Measurements from ENCODE around the gene MRPL14. TPM values are rescaled to one million over a fixed set of nuclear protein-coding genes. Genes with fewer than 3 reads are reported as not detected.

Gene MRPL14
- total RNA-seq, 1 donor from 2014 or later = 65.5 TPM

DNA sequence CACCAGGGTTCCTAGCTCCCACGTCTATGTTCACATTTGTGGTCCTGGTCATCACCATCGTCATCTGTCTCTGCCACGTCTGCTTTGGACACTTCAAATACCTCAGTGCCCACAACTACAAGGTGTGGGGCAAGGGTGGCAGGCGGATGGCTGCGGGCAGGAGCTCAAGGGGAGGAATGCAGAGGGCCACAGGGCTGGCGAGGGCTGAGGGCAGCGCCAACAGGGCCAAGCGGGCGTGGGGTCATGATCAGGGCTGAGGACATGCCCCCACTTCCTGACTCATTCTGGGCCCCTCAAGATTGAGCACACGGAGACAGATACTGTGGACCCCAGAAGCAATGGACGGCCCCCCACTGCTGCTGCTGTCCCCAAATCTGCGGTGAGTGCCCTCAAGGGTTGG, 26.8 kb upstream of the MRPL14 start:
- Mint-ChIP-seq H3K4me3 (no peak overlapping the region), H3K4me1 (peaks cover 4% of the 10 kb centered on the region), H3K27me3 (ENCODE audit: low read depth) (no peaks in the 10 kb centered on the region), H3K27ac (ENCODE audit: unreplicated experiment) (no peak overlapping the region), H3K9me3 (no peaks in the 10 kb centered on the region), H3K36me3 (ENCODE audit: low read depth) (peaks cover 6% of the 10 kb centered on the region)
- TF ChIP-seq, protein P1, sequence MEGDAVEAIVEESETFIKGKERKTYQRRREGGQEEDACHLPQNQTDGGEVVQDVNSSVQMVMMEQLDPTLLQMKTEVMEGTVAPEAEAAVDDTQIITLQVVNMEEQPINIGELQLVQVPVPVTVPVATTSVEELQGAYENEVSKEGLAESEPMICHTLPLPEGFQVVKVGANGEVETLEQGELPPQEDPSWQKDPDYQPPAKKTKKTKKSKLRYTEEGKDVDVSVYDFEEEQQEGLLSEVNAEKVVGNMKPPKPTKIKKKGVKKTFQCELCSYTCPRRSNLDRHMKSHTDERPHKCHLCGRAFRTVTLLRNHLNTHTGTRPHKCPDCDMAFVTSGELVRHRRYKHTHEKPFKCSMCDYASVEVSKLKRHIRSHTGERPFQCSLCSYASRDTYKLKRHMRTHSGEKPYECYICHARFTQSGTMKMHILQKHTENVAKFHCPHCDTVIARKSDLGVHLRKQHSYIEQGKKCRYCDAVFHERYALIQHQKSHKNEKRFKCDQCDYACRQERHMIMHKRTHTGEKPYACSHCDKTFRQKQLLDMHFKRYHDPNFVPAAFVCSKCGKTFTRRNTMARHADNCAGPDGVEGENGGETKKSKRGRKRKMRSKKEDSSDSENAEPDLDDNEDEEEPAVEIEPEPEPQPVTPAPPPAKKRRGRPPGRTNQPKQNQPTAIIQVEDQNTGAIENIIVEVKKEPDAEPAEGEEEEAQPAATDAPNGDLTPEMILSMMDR (conservative IDR thresholded peaks at IDR 0.05) = no peak
- no peak for DNase-seq (ENCODE audit: low read depth, low spot score)

DNA sequence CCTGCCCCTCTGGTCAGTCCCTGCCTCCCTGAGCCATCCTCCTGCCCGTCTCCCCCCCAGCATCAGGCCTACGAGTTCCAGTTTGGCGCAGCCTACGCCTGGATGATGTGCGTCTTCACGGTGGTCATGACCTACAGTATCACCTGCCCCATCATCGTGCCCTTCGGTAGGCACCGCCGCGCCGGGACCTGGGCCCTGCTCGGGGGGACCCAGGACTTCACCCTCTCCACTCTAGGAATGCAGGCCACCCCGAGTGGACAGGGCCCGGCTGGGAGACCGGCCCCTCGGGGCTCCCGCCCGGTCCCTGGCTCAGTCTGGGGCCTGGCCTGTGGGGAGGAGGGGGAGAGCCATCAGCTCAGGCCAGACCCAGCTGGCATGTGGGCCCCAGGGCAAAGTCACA, 25.3 kb upstream of the MRPL14 start:
- Mint-ChIP-seq H3K27ac (ENCODE audit: unreplicated experiment) (no peak overlapping the region), H3K4me3 (no peak overlapping the region), H3K9me3 (no peaks in the 10 kb centered on the region), H3K4me1 (peaks cover 4% of the 10 kb centered on the region), H3K27me3 (ENCODE audit: low read depth) (no peaks in the 10 kb centered on the region), H3K36me3 (ENCODE audit: low read depth) (peaks cover 10% of the 10 kb centered on the region)
- no peak for DNase-seq (ENCODE audit: low read depth, low spot score)
- TF ChIP-seq, protein P1 (conservative IDR thresholded peaks at IDR 0.05) = no peak

DNA sequence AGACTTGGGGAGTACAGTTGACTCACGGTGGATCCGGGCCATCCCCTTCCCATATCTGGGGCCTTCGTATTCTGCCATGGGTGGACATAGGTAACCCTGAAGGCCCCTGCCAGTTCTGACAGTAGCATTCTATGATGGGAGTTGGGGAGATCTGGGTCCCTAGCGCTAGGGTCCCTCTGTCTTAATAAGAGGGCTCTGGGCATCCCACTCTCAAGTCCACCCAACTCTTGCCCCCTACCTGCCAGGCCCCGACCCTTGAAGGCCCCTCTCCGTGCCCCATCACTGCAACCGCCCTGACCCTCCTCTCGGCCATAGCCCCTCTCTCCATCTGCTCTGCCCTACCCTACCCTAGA, 24.8 kb upstream of the MRPL14 start:
- DNase-seq (ENCODE audit: low read depth, low spot score) = no peak
- Mint-ChIP-seq H3K27me3 (ENCODE audit: low read depth) (no peaks in the 10 kb centered on the region), H3K27ac (ENCODE audit: unreplicated experiment) (no peak overlapping the region), H3K36me3 (ENCODE audit: low read depth) (peaks cover 10% of the 10 kb centered on the region), H3K4me3 (no peak overlapping the region), H3K9me3 (no peaks in the 10 kb centered on the region), H3K4me1 (peaks cover 4% of the 10 kb centered on the region)
- TF ChIP-seq, protein P1 (conservative IDR thresholded peaks at IDR 0.05) = peak; percentile 17

DNA sequence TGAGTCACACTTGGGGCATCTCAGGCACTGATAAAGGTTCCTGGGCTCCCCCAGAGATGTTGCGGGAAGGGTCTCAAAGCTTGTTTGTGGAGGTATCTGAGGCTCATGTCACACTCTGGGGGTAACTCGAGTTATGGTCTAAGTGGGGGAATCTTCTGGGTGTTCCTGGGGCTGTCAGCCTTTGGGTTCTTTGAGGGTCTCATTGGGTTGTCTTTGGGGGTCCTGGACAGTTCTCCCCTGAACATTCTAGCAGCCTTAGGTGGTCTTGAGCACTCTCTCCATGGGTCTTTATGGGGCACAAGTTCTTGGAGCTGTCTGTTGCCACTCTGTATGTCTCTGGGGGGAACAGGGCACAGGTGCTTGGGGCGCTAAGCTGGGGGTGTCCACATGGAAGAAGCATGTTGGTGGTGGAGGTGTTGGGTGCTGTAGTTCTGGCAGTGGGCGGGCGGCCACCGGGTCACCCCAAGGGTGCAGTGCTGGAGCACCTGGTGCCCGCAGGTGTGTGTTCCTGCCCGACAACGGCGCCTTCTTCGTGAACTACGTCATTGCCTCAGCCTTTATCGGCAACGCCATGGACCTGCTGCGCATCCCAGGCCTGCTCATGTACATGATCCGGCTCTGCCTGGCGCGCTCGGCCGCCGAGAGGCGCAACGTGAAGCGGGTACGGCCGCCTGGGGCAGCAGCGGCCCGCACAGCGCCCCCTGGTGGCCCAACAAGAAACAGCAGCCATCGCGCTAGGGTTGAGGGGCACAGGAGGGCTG, 24.3 kb upstream of the MRPL14 start:
- Mint-ChIP-seq H3K9me3 (no peaks in the 10 kb centered on the region), H3K36me3 (ENCODE audit: low read depth) (peaks cover 10% of the 10 kb centered on the region), H3K27ac (ENCODE audit: unreplicated experiment) (no peak overlapping the region), H3K4me3 (no peak overlapping the region), H3K4me1 (peaks cover 4% of the 10 kb centered on the region), H3K27me3 (ENCODE audit: low read depth) (no peaks in the 10 kb centered on the region)
- DNase-seq (ENCODE audit: low read depth, low spot score) = peak; percentile 83
- TF ChIP-seq, protein P1 (conservative IDR thresholded peaks at IDR 0.05) = peak; percentile 99

DNA sequence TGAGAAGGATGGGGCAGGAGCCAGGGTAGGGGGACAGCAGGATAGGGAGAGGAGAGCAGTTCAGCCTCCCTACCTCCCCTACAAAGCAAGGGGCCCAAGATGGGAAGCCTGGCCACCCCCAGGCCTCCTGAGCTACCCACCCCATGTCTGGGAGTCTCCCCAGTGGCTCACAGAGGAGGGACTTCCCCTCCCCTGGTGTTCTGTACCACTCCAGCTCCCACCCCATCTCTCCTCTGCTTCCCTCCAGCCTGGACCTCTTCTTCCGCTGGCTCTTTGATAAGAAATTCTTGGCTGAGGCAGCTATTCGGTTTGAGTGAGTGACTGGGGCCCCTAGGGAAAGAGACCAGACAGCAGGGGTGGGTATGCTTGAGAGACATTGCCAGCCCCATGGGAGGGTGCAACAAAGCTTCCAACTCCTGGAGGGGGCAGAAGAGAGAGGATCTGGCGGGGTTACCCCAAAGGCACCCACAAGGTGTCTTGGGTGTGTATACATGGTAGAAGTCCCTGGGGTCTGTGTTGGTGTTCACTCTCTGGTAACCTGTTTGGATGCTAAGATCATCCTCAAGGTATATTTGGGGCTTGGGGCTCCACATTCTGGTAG, 23.2 kb upstream of the MRPL14 start:
- Mint-ChIP-seq H3K27ac (ENCODE audit: unreplicated experiment) (no peak overlapping the region), H3K36me3 (ENCODE audit: low read depth) (peaks cover 14% of the 10 kb centered on the region), H3K4me1 (no peaks in the 10 kb centered on the region), H3K9me3 (no peaks in the 10 kb centered on the region), H3K27me3 (ENCODE audit: low read depth) (no peaks in the 10 kb centered on the region), H3K4me3 (no peak overlapping the region)
- TF ChIP-seq, protein P1 (conservative IDR thresholded peaks at IDR 0.05) = no peak
- no peak for DNase-seq (ENCODE audit: low read depth, low spot score)
